HFF-Myc (cell line): ENCODE results near the gene DBI.

Experiments used
- DNase-seq: peaks from one replicate; pipeline ENCODE4 v3.0.0-alpha.2; 2011; ENCODE audit warnings: low read depth; ENCODE audit errors: extremely low read depth
- H3K4me3 ChIP-seq: replicated peaks from 2 replicates; pipeline ENCODE4 v1.5.1; 2011; ENCODE audit warnings: low read depth, mild to moderate bottlenecking, control low read depth, low read length
- CTCF ChIP-seq: IDR thresholded peaks from 2 replicates; pipeline ENCODE4 v1.5.1; 2012; ENCODE audit warnings: mild to moderate bottlenecking, low read depth, low read length, control low read depth; ENCODE audit errors: missing control alignments

The DBI gene

GRCh38 chr2:119327431-119327830, 39.3 kb upstream of the DBI start:
- no peak for DNase-seq
- no peak for TF ChIP-seq CTCF
- H3K4me3 ChIP-seq = no peak overlapping the region

- no peak for TF ChIP-seq CTCF
Measured at GRCh38 chr2:119332953-119333352, 33.8 kb upstream of the DBI start.

GRCh38 chr2:119333360-119333759, 33.4 kb upstream of the DBI start:
- DNase-seq = no peak
- H3K4me3 ChIP-seq = no peak overlapping the region
- no peak for TF ChIP-seq CTCF

More at GRCh38 chr2:119332953-119333352, 33.8 kb upstream of the DBI start:
- DNase-seq = no peak
- no peak overlapping the region for H3K4me3 ChIP-seq

- no peak for TF ChIP-seq CTCF
- H3K4me3 ChIP-seq = no peak overlapping the region
- no peak for DNase-seq
Measured at GRCh38 chr2:119333833-119334232, 32.9 kb upstream of the DBI start.

GRCh38 chr2:119337749-119338148, 29.0 kb upstream of the DBI start:
- TF ChIP-seq CTCF = no peak
- no peak for DNase-seq
- no peak overlapping the region for H3K4me3 ChIP-seq

GRCh38 chr2:119338272-119338671, 28.5 kb upstream of the DBI start:
- no peak for TF ChIP-seq CTCF
- no peak overlapping the region for H3K4me3 ChIP-seq
- no peak for DNase-seq

- no peak overlapping the region for H3K4me3 ChIP-seq
- TF ChIP-seq CTCF = no peak
- DNase-seq = no peak
Measured at GRCh38 chr2:119338826-119339561, 27.8 kb upstream of the DBI start.
